WTC11 (cell line): ENCODE data around the gene UAP1L1.

ENCODE experiments used
- CTCF ChIP-seq: fragments of 200-600 bp; IDR thresholded peaks from 2 replicates; pipeline ENCODE4 v1.8.0; 2022; ENCODE audit warnings: antibody characterized with exemption
- NR2C2 ChIP-seq: sonication (generic); formaldehyde crosslinking; IDR thresholded peaks from 2 replicates; pipeline ENCODE4 v1.8.0; 2022; ENCODE audit warnings: mild to moderate bottlenecking, missing genetic modification reagents
- PRRX2 ChIP-seq: fragments of 250-450 bp; sonication (Bioruptor Pico); IDR thresholded peaks from 2 replicates; pipeline ENCODE4 v1.8.0; 2021; ENCODE audit warnings: mild to moderate bottlenecking
- RORB ChIP-seq: fragments of 250-450 bp; sonication (Bioruptor Pico); IDR thresholded peaks from 2 replicates; pipeline ENCODE4 v1.9.0; 2021; ENCODE audit warnings: mild to moderate bottlenecking
- STAT6 ChIP-seq: sonication (generic); formaldehyde crosslinking; conservative IDR thresholded peaks from 2 replicates; pipeline ENCODE4 v1.8.1; 2023; ENCODE audit warnings: mild to moderate bottlenecking, low read depth, missing genetic modification reagents, moderate library complexity
- TEAD1 ChIP-seq: sonication (generic); formaldehyde crosslinking; IDR thresholded peaks from 2 replicates; pipeline ENCODE4 v1.8.0; 2022; ENCODE audit warnings: mild to moderate bottlenecking, missing genetic modification reagents
- TP53 ChIP-seq: sonication (generic); formaldehyde crosslinking; IDR thresholded peaks from 2 replicates; pipeline ENCODE4 v1.8.1; 2023; ENCODE audit warnings: mild to moderate bottlenecking, missing genetic modification reagents
- ZBTB21 ChIP-seq: sonication (generic); formaldehyde crosslinking; IDR thresholded peaks from 2 replicates; pipeline ENCODE4 v1.8.1; 2023; ENCODE audit warnings: mild to moderate bottlenecking, missing genetic modification reagents, borderline replicate concordance
- ZNF121 ChIP-seq: sonication (generic); formaldehyde crosslinking; IDR thresholded peaks from 2 replicates; pipeline ENCODE4 v1.8.0; 2023; ENCODE audit warnings: missing genetic modification reagents
- ZNF425 ChIP-seq: fragments of 250-450 bp; sonication (Bioruptor Pico); conservative IDR thresholded peaks from 2 replicates; pipeline ENCODE4 v1.9.0; 2021; ENCODE audit warnings: mild to moderate bottlenecking
- TF ChIP-seq, protein P1 (sequence below): sonication (generic); formaldehyde crosslinking; IDR thresholded peaks from 2 replicates; pipeline ENCODE4 v1.8.0; 2022; ENCODE audit warnings: missing genetic modification reagents
- TF ChIP-seq, protein P2 (sequence below): sonication (generic); formaldehyde crosslinking; IDR thresholded peaks from 2 replicates; pipeline ENCODE4 v1.8.0; 2022; ENCODE audit warnings: mild to moderate bottlenecking, missing genetic modification reagents
- TF ChIP-seq, protein P3 (sequence below): sonication (generic); formaldehyde crosslinking; IDR thresholded peaks from 2 replicates; pipeline ENCODE4 v1.8.1; 2023; ENCODE audit warnings: mild to moderate bottlenecking, missing genetic modification reagents

GRCh38 chr9:137110911-137111787 is 33.8 kb downstream of the UAP1L1 start:
- TF ChIP-seq PRRX2 (CRISPR knock-in tag) (no peak), ZBTB21 (no peak), TP53 (no peak), RORB (no peak), CTCF (no peak), ZNF121 (CRISPR knock-in tag) (no peak), NR2C2 (CRISPR knock-in tag) (no peak), STAT6 (CRISPR knock-in tag) (no peak), TEAD1 (no peak), ZNF425 (no peak)
- TF ChIP-seq, protein P1, sequence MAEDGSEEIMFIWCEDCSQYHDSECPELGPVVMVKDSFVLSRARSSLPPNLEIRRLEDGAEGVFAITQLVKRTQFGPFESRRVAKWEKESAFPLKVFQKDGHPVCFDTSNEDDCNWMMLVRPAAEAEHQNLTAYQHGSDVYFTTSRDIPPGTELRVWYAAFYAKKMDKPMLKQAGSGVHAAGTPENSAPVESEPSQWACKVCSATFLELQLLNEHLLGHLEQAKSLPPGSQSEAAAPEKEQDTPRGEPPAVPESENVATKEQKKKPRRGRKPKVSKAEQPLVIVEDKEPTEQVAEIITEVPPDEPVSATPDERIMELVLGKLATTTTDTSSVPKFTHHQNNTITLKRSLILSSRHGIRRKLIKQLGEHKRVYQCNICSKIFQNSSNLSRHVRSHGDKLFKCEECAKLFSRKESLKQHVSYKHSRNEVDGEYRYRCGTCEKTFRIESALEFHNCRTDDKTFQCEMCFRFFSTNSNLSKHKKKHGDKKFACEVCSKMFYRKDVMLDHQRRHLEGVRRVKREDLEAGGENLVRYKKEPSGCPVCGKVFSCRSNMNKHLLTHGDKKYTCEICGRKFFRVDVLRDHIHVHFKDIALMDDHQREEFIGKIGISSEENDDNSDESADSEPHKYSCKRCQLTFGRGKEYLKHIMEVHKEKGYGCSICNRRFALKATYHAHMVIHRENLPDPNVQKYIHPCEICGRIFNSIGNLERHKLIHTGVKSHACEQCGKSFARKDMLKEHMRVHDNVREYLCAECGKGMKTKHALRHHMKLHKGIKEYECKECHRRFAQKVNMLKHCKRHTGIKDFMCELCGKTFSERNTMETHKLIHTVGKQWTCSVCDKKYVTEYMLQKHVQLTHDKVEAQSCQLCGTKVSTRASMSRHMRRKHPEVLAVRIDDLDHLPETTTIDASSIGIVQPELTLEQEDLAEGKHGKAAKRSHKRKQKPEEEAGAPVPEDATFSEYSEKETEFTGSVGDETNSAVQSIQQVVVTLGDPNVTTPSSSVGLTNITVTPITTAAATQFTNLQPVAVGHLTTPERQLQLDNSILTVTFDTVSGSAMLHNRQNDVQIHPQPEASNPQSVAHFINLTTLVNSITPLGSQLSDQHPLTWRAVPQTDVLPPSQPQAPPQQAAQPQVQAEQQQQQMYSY (CRISPR knock-in tag): no peak
- TF ChIP-seq, protein P2, sequence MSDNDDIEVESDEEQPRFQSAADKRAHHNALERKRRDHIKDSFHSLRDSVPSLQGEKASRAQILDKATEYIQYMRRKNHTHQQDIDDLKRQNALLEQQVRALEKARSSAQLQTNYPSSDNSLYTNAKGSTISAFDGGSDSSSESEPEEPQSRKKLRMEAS (CRISPR knock-in tag): no peak
- TF ChIP-seq, protein P3, sequence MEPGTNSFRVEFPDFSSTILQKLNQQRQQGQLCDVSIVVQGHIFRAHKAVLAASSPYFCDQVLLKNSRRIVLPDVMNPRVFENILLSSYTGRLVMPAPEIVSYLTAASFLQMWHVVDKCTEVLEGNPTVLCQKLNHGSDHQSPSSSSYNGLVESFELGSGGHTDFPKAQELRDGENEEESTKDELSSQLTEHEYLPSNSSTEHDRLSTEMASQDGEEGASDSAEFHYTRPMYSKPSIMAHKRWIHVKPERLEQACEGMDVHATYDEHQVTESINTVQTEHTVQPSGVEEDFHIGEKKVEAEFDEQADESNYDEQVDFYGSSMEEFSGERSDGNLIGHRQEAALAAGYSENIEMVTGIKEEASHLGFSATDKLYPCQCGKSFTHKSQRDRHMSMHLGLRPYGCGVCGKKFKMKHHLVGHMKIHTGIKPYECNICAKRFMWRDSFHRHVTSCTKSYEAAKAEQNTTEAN (CRISPR knock-in tag): no peak
